LNCaP clone FGC (cell line): ENCODE data around the gene NAT10.
A peak's percentile ranks its signal among the peaks of the same experiment; 100 is the strongest.

Experiments used
- DNase-seq: peaks from one replicate; pipeline ENCODE4 v3.0.0-alpha.2; 2011; ENCODE audit warnings: low read depth
- H3K4me3 ChIP-seq: 2 replicates; pipeline ENCODE4 v1.5.1; 2011; ENCODE audit warnings: mild to moderate bottlenecking, low read depth, low read length, control low read depth
- TF ChIP-seq, protein P1 (sequence below): IDR thresholded peaks from 2 replicates; pipeline ENCODE4 v1.5.1; 2012; ENCODE audit warnings: mild to moderate bottlenecking; ENCODE audit not compliant: control insufficient read depth, insufficient read depth; ENCODE audit errors: extremely low read depth

The NAT10 gene

DNA sequence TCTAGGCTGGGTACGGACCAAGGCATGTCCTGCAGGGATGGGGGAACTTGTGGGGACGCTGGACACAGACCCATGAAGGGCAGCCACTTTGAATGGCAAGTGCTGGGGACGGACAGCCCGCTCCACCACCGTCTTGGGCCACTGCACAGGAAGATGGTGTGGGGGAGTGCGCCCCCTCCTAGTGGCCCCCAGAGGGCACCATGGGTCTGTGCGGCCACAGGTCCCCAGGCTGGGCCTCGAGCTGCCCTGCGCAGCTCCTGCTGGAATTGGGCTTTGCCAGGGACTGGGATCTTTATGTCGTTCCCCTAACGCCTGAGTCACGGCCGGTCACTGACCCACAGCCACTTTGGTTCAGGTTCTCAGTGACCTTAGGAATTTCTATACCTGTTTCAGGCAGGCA lies 44.4 kb downstream of the NAT10 start:
- TF ChIP-seq, protein P1, sequence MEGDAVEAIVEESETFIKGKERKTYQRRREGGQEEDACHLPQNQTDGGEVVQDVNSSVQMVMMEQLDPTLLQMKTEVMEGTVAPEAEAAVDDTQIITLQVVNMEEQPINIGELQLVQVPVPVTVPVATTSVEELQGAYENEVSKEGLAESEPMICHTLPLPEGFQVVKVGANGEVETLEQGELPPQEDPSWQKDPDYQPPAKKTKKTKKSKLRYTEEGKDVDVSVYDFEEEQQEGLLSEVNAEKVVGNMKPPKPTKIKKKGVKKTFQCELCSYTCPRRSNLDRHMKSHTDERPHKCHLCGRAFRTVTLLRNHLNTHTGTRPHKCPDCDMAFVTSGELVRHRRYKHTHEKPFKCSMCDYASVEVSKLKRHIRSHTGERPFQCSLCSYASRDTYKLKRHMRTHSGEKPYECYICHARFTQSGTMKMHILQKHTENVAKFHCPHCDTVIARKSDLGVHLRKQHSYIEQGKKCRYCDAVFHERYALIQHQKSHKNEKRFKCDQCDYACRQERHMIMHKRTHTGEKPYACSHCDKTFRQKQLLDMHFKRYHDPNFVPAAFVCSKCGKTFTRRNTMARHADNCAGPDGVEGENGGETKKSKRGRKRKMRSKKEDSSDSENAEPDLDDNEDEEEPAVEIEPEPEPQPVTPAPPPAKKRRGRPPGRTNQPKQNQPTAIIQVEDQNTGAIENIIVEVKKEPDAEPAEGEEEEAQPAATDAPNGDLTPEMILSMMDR = peak; percentile 55
- H3K4me3 ChIP-seq = no peak overlapping the region
- DNase-seq = no peak

DNA sequence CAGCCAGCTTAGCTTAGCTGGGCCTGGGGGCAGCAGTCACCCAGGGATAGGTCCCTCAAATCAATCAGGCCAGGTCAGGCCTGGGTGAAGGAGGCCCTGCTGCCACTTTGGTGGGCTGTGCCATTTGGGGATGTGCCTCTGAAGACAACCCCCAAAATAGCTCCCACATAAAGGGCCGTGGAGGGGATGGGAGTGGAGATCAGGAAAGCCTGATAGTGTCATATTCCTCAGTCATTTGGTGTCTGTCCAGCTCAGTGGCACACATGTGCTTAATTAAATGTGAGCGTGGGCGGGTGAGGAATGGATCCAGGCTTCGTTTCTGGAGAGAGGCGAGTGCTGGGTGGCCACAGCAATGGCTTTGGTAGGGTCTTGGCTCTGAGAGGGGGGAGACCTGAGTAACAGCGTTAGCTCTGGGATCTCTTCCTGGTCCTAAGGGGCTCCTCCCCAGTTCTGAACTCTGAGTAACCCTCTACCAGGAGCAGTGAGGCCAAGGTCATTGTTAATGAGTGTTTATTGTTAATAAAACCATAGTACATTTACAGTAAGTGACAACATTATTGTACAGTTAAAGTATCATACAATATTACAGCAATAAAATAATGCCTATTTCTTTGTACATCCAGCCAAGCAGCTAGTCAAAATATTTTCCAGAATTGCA lies 45.2 kb downstream of the NAT10 start:
- TF ChIP-seq, protein P1 = no peak

GRCh38 chr11:34151166-34151565 lies 45.7 kb downstream of the NAT10 start:
- DNase-seq = no peak
- TF ChIP-seq, protein P1 = no peak
- no peak overlapping the region for H3K4me3 ChIP-seq

More for the DNA sequence above, 45.2 kb downstream of the NAT10 start:
- no peak overlapping the region for H3K4me3 ChIP-seq
- DNase-seq = no peak

GRCh38 chr11:34151916-34152845 lies 46.8 kb downstream of the NAT10 start:
- TF ChIP-seq, protein P1 = no peak
- DNase-seq = no peak

GRCh38 chr11:34154059-34154875 lies 48.8 kb downstream of the NAT10 start:
- no peak overlapping the region for H3K4me3 ChIP-seq
- no peak for DNase-seq
- TF ChIP-seq, protein P1 = no peak

More at GRCh38 chr11:34151916-34152845, 46.8 kb downstream of the NAT10 start:
- H3K4me3 ChIP-seq = no peak overlapping the region

DNA sequence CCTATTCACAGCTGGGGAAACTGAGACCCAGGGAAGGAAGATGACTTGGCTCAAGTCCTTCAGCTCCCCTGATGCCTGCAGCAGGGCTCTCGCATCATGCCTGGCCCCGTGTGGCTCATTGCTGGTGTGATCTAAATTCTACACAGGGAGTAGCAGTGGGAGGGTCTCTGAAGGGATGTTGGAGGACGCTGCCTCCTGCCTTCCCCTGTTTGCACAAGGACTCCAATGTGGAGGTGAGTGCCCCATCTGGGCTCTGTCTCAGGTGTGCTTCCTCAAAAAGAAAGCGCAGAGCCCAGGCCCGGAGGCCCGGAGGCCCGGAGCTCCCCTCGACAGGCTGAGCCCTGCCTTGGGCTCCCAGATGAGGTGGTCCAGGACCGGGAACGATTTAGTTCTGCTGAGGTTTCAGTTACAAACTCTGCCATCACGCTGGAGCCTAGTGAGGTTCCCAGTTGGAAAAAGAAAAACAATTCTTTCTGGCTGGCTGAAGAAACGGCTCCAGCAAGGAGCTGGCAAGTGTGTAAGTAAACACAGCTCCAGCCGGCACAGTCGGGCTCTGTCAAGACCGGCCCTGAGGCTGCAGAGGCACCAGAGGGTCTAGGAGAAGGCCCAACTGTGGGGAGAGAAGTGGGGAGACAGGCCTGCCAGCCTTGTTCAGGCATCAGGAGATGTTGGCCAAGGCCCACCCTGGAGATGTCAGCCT lies 49.8 kb downstream of the NAT10 start:
- TF ChIP-seq, protein P1 = no peak
- no peak overlapping the region for H3K4me3 ChIP-seq
- no peak for DNase-seq
